Vagina (tissue), 2 donors: ENCODE data around the gene ZNF540. TPM values are rescaled to one million over a fixed set of nuclear protein-coding genes. Genes with fewer than 3 reads are reported as not detected.
"Not testable (repeated sequence)": the region's sequence is repeated elsewhere in the genome, so short reads cannot be mapped to it uniquely, and the experiment has no call there.

ENCODE experiments used
- DNase-seq, 2 donors: peaks; one replicate each; pipeline ENCODE4 v3.0.0-alpha.2; 2017; ENCODE audit errors: extremely low spot score in 2 of 2
- H3K27ac ChIP-seq: fragments of 200-600 bp; sonication (generic); one replicate; pipeline ENCODE4 v1.5.1; 2019
- H3K27me3 ChIP-seq: fragments of 200-600 bp; sonication (generic); one replicate; pipeline ENCODE4 v1.5.1; 2019
- H3K36me3 ChIP-seq, 2 donors: fragments of 200-600 bp; sonication (generic); one replicate each; pipeline ENCODE4 v1.5.1; 2017 to 2019
- H3K4me1 ChIP-seq: fragments of 200-600 bp; sonication (generic); one replicate; pipeline ENCODE4 v1.5.1; 2019
- H3K4me3 ChIP-seq, 2 donors: fragments of 200-600 bp; sonication (generic); 1 replicate in 1 of 2; 2 replicates in 1 of 2; pipeline ENCODE4 v1.5.1; 2016 to 2019
- H3K9me3 ChIP-seq: fragments of 200-600 bp; sonication (generic); one replicate; pipeline ENCODE4 v1.5.1; 2019
- POLR2A ChIP-seq, 2 donors: fragments of 450-650 bp; IDR thresholded peaks; one replicate each; pipeline ENCODE4 v1.6.1; 2017; ENCODE audit warnings: antibody characterized with exemption in 2 of 2, mild to moderate bottlenecking in 2 of 2, moderate library complexity in 2 of 2
- POLR2AphosphoS5 ChIP-seq, 2 donors: sonication (generic); formaldehyde crosslinking; IDR thresholded peaks; one replicate each; pipeline ENCODE4 v1.9.0; 2017; ENCODE audit warnings: antibody characterized with exemption in 2 of 2, mild to moderate bottlenecking in 2 of 2, low read depth in 1 of 2; ENCODE audit not compliant: insufficient read depth in 1 of 2
- intact Hi-C: fragments of 100-400 bp; cut with DNase I; formaldehyde crosslinking; loops from one replicate; pipeline ENCODE4 v1.15.1; 2023
- total RNA-seq: library from RNA; depleted of rRNA; stranded (reverse); fragments of >200 nt; gene quantifications from one replicate; pipeline ENCODE4 v1.2.3, GENCODE V29; 2016

Gene ZNF540
- total RNA-seq, 1 donor from 2014 or later: 6.4 TPM

GRCh38 chr19:37655689-37656371 lies 61.2 kb downstream of the ZNF540 start:
- H3K4me3 ChIP-seq: peak overlapping the region; percentile 56 to 79
- H3K4me1 ChIP-seq: peaks cover 27% of the 10 kb centered on the region
- peak overlapping the region; percentile 87 for H3K27ac ChIP-seq
- intact Hi-C loops: no loop called here
- TF ChIP-seq POLR2A (IDR thresholded peaks at IDR 0.05): no peak
- peak; percentile 78 to 80 for TF ChIP-seq POLR2AphosphoS5 (IDR thresholded peaks at IDR 0.05; ENCODE audit: insufficient read depth in 1 of 2, low read depth in 1 of 2)
- peak in 1 of 2 donors; percentile 86 for DNase-seq
- no peaks in the 10 kb centered on the region for H3K36me3 ChIP-seq
- H3K27me3 ChIP-seq: no peaks in the 10 kb centered on the region
- no peaks in the 10 kb centered on the region for H3K9me3 ChIP-seq

- intact Hi-C loops, H3K36me3 ChIP-seq, H3K27ac ChIP-seq, H3K27me3 ChIP-seq, H3K9me3 ChIP-seq, H3K4me3 ChIP-seq, DNase-seq: not testable (repeated sequence)
- H3K4me1 ChIP-seq: peaks cover 27% of the 10 kb centered on the region
Measured at GRCh38 chr19:37657157-37657556, 62.5 kb downstream of the ZNF540 start.

Other genes starting within 250 kb of the ZNF540 start
- gene ZNF527, start 223.8 kb upstream of the ZNF540 start, total RNA-seq: 18.2 TPM
- 3.7 TPM for gene ZNF569, start 127.4 kb upstream of the ZNF540 start, total RNA-seq
- 5.2 TPM for gene ZNF570, start 125.5 kb upstream of the ZNF540 start, total RNA-seq
- 3.7 TPM for gene ZNF793, start 87.9 kb upstream of the ZNF540 start, total RNA-seq
- gene ZNF571, start 84 bp upstream of the ZNF540 start, total RNA-seq: 2.9 TPM
- 17.2 TPM for gene ZFP30, start 60.6 kb downstream of the ZNF540 start, total RNA-seq
- gene ZNF607, start 124.9 kb downstream of the ZNF540 start, total RNA-seq: 3.2 TPM
- 6.6 TPM for gene ZNF573, start 184.7 kb downstream of the ZNF540 start, total RNA-seq